ENCODE measurements around the gene BORCS6.
A peak's percentile ranks its signal among the peaks of the same experiment; 100 is the strongest.

The BORCS6 gene

DNA sequence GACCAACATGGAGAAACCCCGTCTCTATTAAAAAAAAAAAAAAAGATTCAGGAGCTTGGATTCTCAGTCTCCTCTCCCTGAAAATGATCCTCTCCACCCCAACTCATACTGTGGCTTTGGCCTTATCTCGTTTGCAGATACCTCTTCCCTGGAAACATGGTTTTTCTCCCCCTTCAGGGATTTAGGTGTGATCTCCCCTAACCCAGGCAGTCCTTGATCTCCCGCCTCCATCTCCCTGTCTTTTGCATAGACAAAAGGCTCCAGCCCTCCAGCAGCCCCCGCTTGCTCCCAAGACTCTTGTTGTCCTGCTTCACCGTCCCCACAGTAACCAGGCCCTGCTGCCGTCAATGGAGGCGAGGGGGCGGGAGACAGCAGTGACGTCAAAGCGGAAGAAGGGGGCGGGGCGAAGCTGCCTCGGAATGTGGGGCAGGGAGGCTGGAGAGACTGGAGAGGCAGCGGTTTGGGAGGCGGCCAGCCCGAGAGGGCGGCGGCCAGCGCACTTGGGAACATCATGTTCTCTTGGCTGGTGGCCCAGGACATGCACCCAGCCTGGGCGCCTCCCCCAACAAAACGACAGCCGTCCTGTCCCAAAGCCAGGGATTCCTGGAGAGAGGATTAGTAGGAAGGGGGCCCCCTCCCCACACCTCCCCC lies 35.9 kb downstream of the BORCS6 start:
- DNase-seq = peak; percentile 96

DNA sequence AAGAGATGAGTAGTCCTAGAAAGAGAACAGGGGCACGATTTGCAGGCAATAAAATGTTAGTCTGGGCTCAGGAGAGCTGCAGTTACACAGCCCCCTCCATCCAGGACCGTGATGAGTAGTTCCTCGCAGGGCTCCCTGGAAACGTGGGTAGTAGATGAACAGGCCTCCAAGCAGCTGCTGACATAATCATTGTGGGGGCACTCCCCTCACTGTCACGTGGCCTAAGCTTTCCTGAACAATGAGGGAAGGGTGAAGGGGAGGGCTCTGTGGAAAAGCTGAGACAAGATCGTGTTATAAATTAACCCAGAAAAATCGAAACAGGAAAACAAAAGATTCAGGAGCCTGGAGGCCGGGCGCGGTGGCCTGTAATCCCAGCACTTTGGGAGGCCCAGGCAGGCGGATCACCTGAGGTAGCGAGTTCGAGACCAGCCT lies 36.4 kb downstream of the BORCS6 start:
- DNase-seq = peak; percentile 77

DNA sequence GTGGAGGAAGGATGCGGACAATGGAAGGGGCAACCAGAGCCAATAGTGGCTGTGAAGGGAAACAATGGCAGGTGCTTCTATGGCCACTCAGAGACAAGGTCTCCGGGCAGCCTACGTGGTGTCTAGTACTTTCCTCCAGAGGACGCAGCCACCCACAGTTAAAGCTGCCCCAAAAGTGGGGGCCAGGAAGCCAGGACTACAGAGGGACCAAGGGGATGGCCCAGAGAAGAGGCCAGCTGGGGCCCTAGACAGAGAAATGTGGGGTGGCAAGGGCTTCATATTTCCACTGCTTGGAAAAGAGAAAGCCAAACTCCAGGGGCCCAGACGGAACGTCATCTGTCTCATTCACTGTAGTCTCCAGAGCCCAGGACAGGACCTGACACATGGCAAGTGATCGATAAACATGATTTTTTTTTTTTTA lies 36.9 kb downstream of the BORCS6 start:
- no peak for DNase-seq

DNA sequence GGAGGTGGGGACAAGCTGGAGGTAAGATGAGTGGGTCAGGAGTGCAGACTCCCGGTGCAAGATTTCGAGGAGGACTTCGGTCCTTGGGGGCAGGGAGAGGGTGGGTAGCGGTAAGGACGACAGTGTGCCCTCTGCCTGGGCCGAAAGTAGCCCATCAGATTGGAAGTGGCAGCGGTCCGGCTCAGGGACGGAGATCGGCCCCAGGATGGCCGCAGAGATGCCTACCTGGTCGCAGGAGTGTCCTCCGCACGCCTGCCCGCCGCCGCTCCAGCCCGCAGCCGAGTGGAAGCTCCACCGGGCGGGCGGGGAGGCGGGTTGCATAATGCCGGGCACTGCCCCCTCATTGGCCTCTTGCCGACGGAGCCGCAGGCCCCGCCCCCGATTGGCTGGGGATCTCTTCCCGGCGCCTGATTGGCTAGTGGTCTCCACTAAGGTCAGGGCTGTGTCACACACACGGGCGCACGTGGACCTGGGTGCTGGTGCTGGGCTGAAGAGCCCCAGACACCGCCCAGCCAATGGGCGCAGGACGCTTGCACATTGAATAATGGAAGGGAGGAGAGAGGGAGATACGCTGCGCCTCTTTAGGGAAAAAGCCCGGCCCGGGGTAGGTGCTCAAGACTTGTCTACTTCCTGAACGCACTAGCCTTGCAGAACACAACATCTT lies 37.7 kb downstream of the BORCS6 start, which contains the start of gene PER1:
TSS of gene PER1 (minus strand) at position 293 of the 664 bp plus-strand sequence. CDS start 1,698 bp downstream, outside the sequence.
- peak; percentile 94 for DNase-seq

DNA sequence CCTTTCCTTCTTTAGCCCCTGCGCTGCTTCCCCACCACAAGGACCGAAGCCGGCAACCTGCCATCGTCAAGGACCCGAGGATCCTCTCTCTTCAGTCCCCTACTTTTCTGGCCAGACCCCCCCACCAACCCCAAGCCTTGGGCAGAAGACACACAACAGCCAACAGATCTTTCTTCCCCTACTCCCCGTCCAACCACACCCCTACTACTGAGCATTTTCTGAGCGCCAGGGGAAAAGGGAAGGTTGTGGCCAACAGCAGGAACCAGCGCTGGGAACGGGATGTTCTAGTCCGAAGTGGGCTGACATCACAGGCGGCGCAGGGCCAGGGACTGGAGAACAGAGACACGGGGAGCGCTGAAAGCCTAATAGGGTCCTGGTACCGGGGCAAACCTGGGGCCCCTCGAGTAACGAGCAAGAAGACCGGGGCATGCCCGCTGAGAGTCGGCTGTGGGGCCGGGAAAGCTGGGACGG lies 38.3 kb downstream of the BORCS6 start:
- peak; percentile 65 for DNase-seq

DNA sequence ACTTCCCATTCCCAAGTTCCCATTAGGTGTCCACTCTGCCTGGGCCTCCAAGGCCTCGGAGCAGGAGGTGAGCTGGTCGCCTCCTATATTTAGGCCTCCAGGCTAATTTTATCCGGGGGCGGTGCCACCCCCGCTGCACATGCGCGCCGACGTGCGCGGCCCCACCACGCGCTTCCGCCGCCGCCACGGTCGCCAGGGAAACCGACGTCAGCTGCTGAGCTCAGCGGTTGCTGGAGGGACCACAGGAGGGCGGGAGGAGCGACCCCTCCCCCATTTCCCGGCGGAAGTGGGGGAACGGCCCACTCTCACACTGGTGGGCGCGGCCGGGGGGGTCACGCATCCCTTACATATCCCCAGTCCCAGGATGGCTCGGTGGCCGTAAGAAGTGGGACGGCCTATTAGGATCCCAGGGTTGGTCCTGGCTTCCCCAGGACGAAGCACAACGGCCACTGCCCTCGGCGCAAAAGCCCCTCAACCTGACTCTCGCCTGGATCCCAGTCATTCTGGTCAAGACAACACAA lies 38.8 kb downstream of the BORCS6 start:
- DNase-seq = peak; percentile 92

DNA sequence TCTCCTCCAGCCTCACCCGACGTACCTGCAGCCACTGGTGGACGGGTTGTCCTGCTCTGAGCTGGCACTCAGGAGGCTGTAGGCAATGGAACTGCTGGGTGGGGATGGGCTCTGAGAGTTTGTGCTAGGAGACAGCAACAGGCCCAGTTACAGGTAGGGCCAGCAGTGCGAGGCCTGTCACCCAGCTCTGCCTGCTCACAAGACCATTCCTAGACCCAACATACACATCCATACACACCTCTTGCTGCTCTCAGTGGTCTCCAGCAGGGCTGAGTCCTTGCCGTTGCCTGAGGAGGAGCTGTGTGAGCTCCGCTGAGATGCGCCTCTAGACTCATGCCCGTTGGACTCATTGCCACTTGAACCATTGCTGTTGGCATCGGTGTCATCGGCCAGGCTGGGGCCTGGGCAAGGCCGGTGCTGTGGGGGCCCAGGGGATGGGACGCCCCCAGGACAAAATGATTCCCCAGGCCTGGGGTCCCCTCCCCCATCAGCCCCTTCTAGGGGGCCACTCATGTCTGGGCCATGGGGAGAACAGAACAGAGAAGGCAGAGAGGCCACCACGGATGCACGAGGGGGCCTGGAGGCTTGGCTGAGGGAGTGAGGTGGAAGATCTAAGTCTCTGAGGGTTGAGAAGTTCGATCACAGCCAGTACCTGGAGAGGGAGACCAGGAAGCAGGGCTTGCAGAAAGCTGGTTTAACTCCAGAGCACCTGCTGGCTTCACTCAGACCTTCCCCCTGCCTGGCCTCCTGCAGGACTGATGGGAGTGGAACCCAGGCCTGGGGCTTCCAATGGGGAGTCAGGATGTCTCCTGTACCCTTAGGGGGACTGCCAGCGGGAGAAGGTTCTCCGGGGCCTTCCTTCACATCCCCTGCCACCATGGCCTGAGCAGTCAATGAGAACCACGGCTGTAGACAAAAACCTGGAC lies 39.5 kb downstream of the BORCS6 start:
- DNase-seq = no peak

DNA sequence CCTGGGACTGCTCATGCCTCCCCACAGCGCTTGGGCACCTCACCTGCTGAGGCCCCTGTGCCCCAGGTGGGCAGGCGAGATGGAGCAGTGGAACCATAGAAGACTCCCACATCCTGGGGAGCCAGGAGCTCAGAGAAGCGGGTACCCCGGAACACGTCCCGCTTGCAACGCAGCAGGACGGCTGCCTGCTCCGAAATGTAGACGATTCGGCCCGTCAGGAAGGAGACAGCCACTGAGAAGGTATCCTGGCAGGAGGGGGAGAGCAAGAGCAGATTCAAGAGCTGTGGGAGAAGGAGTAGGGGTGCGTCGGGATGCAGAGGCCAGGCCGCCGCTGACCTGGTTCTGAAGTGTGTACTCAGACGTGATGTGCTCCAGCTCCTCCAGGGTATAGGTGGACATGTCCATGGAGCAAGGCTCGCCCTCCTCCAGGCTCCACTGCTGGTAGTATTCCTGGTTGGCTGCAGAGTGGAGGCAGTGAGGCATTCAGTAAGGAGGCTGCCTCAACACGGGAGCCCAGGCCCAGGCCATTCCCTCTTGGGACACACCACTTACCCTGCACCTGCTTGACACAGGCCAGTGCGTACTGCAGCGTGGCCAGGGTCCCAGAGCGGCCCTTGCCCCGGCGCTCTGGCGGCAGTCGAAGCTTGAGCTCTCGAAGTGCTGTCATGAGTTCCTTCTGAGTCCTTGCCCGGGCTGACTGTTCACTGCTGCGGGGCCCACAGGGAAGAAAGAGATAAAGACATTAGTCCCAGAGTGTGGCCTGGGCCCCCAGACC lies 40.4 kb downstream of the BORCS6 start:
- no peak for DNase-seq

DNA sequence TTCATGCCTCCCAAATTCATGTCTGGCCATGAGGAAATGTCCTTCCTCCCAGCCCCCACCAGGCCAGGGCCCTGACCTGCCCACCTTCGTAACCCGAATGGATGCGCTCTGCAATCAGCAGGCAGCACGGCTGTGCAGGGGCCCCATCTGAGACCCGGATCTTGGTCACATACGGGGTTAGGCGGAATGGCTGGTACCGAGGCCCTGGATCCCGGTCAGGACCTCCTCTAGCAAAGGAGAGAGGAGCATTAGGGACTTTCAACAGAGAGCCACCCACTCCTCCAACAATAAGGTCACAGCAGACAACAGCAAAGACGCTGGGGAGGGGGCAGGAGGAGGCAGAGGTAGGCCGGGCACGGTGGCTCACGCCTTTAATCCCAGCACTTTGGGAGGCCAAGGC lies 41.4 kb downstream of the BORCS6 start:
- no peak for DNase-seq

DNA sequence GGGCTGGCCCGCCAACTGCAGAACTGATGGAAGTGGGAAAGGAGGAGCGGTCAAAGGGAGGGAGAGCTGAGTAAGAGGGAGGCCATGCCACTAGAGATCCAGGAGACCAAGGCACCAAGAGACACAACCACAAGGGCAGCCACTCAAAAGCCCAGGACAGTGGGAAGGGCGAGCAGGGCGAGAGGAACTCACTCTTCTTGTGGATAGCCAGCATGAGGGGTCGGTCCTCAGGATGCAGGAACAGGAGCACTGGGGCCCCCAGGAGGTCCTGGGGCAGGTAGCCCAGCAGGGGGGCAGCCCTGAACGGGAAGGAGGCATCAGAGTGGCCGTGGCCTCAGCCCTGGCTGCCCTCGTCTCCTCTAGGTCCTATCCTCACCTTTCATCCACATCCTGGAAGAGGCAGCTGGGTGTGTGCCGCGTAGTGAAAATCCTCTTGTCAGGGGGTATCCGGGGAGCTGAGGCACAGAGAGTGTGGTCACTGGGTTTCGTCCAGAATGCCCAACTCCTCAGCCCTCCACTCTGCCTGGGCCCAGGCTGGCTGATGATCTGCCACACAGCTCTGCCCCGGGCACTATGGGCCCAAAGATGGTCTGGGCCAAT lies 42.1 kb downstream of the BORCS6 start:
- no peak for DNase-seq

DNA sequence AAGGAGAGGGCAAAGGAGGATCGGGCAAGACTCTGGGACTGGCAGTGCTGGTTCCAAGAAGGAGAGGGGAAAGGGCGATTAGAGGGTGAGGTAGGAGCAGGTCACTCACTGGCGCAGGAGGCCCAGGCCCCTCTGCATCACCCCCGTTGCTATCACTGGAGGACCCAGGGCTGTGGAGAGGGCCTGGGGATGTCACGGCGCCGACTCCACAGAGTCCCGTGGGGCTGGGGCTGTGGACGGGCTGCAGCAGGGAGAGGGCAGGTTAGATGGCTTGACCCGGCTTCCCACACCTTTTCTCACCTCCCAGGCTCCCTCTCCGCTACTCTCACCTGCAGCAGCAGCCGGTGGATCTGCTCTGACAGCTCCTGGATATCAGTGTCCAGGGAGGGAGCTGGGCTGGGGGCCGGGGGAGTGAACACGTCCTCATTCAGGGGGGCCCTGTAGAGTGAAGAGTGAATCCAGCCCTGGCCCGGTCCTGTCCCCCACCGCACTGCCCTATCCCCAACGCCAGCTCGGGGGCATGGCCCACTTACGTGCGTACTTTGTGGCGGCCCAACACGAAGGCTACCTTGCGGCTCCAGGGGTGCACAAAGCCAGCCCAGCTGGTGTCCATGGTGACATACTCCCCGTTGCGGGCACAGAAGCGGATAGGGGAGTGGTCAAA lies 42.7 kb downstream of the BORCS6 start:
- no peak for DNase-seq

DNA sequence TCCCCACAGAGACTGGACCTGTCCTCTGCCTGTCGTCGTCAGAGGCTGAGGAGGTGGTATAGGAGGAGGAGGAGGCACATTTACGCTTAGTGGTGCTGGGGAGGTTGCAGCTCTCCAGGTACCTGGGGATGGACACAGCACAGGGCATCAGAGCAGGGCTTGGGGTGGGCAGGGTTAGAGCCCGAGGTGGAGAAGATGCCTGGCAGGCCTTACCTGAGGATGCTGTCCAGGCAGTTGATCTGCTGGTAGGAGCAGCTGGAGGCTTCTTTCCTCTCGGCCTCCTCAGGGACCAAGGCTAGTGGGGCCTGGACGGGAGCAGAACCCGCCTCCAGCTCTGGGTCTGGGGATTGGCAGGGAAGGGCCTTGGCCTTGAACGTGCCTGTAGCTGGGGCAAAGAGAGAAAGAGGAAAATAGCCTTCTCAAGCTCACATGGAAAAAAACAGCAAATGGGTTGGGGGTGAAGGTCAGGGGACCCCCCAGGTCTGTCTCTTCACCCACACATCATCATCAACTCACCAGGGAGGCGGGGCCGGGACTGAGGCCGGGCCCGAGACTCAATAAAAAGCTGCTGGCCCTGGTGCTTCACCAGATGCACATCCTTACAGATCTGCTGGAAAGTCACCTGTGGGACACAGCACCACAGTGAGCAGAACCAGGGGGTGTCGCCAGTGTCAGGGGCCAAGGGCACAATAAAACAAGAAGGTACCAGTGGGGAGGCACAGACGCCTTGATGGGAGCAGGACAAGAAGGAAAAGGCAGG lies 43.4 kb downstream of the BORCS6 start:
- DNase-seq = no peak

DNA sequence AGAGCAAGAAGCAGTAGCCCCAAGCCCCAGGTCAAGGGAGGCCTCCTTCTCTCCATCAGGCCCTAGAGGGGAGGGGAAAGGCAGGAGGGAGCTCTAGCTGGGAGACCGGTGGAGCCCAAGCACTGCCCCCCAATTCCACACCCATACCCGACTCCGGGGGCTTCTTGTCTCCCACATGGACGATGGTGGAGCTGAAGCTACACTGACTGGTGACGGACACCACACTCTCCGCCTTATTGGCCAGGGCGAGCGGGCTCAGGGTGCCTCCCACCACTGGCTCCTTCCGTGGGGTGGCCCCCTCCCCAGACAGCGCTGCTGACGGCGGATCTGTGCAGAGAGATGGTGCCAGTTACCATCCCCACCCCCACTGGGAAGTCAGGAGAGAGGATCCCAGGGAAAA lies 44.2 kb downstream of the BORCS6 start:
- no peak for DNase-seq

DNA sequence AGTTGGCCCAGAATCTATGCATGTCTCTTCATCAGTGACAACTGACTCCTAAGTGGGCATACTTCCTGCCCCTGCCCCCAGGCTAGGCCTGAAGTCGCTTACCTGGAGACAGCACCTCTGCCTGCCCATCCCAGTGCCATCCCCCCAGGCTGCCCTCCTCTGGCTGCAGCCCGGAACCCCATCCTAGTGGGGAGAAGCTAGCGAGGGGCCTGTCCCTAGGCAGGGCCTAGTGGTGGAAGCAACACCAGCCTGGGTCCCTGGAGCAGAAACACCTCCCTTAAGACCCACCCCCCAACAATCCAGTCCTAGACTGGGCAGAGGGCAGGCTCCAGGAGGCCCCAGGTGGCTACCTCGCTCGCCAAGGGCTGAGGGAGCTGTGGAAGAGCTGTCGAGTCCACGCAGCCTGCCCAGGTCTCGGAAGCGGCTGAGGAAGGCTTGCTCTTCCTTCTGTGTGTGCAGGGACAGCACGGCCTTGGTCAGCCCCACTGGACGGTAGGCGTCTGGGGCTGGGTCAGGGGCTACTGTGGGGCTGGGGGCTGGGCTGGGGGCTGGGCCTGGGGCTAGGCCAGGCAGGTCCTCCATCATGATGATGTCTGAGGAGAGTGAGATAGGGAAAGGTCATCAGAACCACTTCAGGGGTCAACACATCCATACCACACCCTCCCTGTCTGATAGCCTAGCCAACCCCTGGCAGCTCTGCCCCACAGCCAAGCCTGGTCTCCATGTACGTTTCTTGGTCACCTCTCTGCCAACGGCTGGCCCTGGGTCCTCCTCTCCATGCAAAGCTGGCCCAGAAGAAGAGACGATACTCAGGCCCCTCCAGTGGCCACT lies 45.4 kb downstream of the BORCS6 start:
- no peak for DNase-seq

DNA sequence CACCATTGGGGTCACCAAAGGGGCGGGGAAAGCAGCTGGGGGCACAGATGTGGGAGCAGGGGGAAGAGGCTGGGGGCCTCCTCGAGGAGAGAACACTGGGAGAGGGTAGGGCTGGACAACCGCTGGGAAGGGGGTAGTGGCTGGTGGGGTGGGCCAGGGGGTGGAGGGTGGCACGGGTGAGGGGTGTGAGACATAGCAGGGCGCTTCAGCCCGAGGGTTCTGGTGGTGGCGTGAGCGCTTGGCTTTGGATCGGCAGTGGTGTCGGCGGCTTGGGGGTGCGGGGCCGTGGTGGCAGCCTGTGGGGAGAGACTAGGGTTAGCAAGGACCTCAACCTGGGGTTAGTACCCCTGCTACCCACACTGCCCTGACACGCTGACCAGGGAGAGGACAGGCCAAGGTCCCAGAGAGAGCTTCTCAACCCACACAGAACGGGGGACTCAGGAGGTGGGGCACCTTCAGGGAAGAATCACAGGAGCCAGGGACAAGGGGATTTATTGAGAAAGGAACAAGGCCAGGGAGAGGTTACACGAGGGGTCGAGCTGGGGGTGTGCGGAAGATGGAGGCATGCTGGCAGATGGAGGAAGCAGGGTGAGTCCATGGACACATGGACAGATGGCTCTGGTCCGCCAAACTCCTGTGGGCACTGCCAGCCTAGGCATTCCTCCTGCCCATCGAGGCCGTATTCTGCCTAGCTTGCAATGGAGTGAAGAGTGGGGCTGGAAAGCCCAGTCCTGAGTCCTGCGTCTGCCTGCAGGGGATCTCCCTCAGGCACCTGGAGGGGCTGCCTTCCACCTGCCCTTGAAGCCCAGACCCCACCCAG lies 46.2 kb downstream of the BORCS6 start:
- no peak for DNase-seq

DNA sequence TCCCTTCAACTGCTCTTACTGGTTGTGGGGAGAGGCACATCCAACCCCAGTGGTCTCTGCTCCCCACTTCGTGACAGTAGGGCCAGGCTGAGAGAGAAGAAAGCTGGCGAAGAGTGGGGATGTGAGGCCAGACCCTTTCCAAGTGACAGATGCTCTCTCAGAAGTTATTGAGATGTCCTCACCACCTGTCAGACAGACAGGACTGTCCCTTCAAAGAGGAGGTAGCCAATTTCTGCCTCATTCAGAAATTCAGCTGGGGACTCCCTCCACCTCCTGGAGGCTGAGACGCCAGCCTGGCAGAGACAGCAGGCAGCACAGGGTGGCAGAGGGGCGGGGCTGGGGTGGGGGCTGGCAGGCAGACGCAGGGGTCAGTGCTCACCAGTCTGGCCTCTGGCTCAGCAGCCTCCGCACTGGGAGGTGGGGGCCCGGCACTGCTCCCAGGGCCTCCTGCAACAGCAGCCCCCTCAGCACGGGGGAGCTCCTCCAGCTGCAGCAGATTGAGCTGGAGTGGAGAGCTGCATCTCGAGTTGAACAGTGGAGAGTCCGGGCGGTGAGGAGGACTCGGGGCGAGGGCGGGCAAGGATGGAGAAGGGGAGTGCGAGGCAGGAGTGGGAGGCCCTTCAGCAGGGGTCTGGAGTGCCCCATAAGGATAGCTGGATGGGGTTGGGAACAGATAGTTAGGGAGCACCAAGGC lies 46.9 kb downstream of the BORCS6 start:
- no peak for DNase-seq

DNA sequence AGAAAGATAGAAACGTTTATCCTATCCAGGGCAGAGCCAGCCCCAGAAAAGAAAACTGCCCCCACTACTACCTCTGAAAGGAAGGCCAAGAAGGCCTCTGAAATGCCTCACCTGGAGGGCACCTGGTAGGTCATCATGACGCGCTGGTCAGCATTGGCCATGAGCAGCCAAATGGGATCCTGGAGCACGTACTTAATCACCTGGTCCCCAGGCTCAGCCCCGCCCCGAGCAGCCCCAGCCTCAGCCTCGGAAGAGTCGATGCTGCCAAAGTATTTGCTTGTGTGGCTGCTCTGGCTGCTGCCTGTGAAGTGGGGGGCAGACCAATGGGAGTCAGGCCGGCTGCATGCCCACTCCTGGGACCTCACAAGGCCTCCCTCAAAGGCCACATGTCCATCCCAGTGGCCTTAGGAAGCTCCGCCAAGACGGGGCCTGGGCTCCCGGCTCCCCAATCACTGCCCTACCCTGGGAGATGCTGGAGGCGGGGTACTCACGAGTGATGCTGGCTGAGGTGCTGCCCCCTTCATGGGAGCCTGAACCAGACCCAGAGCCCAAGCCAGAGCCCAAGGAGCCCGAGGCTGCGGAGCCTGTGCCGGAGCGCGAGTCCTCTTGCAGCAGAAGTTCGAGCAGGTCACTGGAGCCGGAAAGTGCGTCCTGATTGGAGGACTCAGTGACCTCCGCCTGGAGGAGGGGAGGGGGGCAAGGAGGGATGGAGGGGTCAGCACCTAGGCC lies 47.7 kb downstream of the BORCS6 start:
- no peak for DNase-seq

Data from stimulated activated CD8-positive, alpha-beta memory T cell treated with anti-CD3 and anti-CD28 coated beads, Interleukin-4, amount 100 ng/mL, for 48 hours (primary cell).